KMS-11 (cell line): ENCODE measurements around the gene RTN4RL1.

Source experiments
- H2AFZ ChIP-seq: fragments of 200-600 bp; sonication (generic); 2 replicates; pipeline ENCODE4 v1.6.1; 2016; ENCODE audit warnings: antibody characterized with exemption, mixed run types, low read depth
- H3K27ac ChIP-seq: fragments of 200-600 bp; sonication (generic); 2 replicates; pipeline ENCODE4 v1.6.1; 2016; ENCODE audit warnings: mild to moderate bottlenecking, mixed run types
- H3K27me3 ChIP-seq: fragments of 200-600 bp; sonication (generic); 2 replicates; pipeline ENCODE4 v1.6.1; 2017; ENCODE audit warnings: mild to moderate bottlenecking, low read depth, mixed run types, moderate library complexity; ENCODE audit not compliant: insufficient read depth
- H3K36me3 ChIP-seq: fragments of 200-600 bp; sonication (generic); 2 replicates; pipeline ENCODE4 v1.6.1; 2017; ENCODE audit warnings: mild to moderate bottlenecking, mixed run types; ENCODE audit not compliant: insufficient read depth
- H3K4me1 ChIP-seq: fragments of 200-600 bp; sonication (generic); 2 replicates; pipeline ENCODE4 v1.6.1; 2016; ENCODE audit warnings: mild to moderate bottlenecking, low read depth, mixed run types; ENCODE audit not compliant: poor library complexity, severe bottlenecking
- H3K4me2 ChIP-seq: fragments of 200-600 bp; sonication (generic); 2 replicates; pipeline ENCODE4 v1.7.0; 2016; ENCODE audit warnings: mild to moderate bottlenecking, mixed run types
- H3K4me3 ChIP-seq: fragments of 200-600 bp; sonication (generic); IDR thresholded peaks from 2 replicates; pipeline ENCODE4 v1.6.1; 2017; ENCODE audit warnings: low read depth, low read length, mixed read lengths; ENCODE audit not compliant: insufficient read depth
- H3K79me2 ChIP-seq: fragments of 200-600 bp; sonication (generic); 2 replicates; pipeline ENCODE4 v1.6.1; 2016; ENCODE audit warnings: low read depth, mixed run types; ENCODE audit not compliant: insufficient read depth
- H3K9ac ChIP-seq: fragments of 200-600 bp; sonication (generic); 2 replicates; pipeline ENCODE4 v1.6.1; 2016; ENCODE audit warnings: mild to moderate bottlenecking, mixed run types
- H4K20me1 ChIP-seq: fragments of 200-600 bp; sonication (generic); 2 replicates; pipeline ENCODE4 v1.6.1; 2016; ENCODE audit warnings: mild to moderate bottlenecking, mixed run types; ENCODE audit not compliant: insufficient read depth
- TF ChIP-seq, protein P1 (sequence below): fragments of 200-600 bp; sonication (generic); conservative IDR thresholded peaks from 2 replicates; pipeline ENCODE4 v1.6.1; 2017; ENCODE audit warnings: low read depth, mild to moderate bottlenecking, antibody characterized with exemption, low read length, moderate library complexity, mixed read lengths

Gene RTN4RL1

DNA sequence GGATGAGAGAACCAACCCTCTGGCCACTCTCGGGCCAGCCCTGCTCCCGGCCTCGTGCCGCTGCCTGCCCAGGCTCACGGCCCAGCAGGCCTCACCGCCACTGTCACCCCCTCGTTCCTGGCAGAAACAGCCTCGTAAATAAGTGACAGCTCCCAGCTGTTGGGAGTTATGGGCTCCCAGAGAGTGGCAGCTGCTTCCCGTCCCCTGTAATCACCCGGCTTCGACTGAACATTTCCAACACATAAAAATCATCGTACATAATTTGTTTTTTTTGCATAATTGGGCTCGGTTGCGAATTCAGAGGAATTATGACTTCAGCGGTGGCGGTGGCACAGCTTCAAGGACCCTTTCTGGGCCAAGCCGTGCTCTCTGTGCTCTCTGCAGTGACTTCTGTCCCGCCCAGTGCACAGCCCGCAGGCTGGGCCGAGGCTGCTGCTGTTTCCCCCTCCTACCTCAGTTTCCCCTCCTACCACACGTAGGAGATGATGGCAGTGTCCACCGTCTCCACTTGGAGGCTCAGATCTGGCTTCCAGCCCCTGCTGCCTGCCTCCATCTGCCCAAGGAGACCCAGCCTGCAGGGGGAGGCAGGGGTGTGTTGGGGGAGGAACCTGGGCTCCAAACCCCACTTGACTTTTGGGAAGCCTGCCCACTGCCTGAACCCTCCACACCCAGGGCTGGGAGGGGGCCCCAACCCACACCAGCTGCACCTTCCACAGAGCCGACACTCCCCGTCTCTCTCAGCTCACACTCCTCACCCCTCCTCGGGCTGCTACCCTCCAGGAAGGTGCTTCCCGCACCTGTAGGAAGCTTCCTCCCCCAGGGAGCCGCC, 84.9 kb downstream of the RTN4RL1 start:
- Histone ChIP-seq H2AFZ (no peak overlapping the region), H3K9ac (no peak overlapping the region), H3K27ac (no peak overlapping the region), H3K4me1 (no peaks in the 10 kb centered on the region), H3K4me2 (no peak overlapping the region), H3K27me3 (peaks cover 20% of the 10 kb centered on the region; the same call in 1 of the 2 replicates), H4K20me1 (no peaks in the 10 kb centered on the region), H3K4me3 (no peak overlapping the region), H3K36me3 (no peaks in the 10 kb centered on the region), H3K79me2 (no peaks in the 10 kb centered on the region)
- TF ChIP-seq, protein P1, sequence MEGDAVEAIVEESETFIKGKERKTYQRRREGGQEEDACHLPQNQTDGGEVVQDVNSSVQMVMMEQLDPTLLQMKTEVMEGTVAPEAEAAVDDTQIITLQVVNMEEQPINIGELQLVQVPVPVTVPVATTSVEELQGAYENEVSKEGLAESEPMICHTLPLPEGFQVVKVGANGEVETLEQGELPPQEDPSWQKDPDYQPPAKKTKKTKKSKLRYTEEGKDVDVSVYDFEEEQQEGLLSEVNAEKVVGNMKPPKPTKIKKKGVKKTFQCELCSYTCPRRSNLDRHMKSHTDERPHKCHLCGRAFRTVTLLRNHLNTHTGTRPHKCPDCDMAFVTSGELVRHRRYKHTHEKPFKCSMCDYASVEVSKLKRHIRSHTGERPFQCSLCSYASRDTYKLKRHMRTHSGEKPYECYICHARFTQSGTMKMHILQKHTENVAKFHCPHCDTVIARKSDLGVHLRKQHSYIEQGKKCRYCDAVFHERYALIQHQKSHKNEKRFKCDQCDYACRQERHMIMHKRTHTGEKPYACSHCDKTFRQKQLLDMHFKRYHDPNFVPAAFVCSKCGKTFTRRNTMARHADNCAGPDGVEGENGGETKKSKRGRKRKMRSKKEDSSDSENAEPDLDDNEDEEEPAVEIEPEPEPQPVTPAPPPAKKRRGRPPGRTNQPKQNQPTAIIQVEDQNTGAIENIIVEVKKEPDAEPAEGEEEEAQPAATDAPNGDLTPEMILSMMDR = no peak

- no peak overlapping the region for H3K4me3 ChIP-seq
- H2AFZ ChIP-seq = no peak overlapping the region
- H3K36me3 ChIP-seq = no peaks in the 10 kb centered on the region
- no peaks in the 10 kb centered on the region for H3K4me1 ChIP-seq
- TF ChIP-seq, protein P1 = no peak
- no peak overlapping the region for H3K9ac ChIP-seq
- no peaks in the 10 kb centered on the region for H3K79me2 ChIP-seq
- H3K4me2 ChIP-seq = no peak overlapping the region
- peaks cover 37% of the 10 kb centered on the region for H3K27me3 ChIP-seq
- H3K27ac ChIP-seq = no peak overlapping the region
- no peaks in the 10 kb centered on the region for H4K20me1 ChIP-seq
These were observed 87.7 kb downstream of the RTN4RL1 start for GRCh38 chr17:1937461-1937860.

- Histone ChIP-seq H3K36me3 (no peaks in the 10 kb centered on the region), H3K27ac (no peak overlapping the region), H3K79me2 (no peaks in the 10 kb centered on the region), H4K20me1 (no peaks in the 10 kb centered on the region), H3K9ac (no peak overlapping the region), H3K4me2 (no peak overlapping the region), H3K27me3 (peaks cover 37% of the 10 kb centered on the region), H3K4me1 (no peaks in the 10 kb centered on the region), H2AFZ (no peak overlapping the region), H3K4me3 (no peak overlapping the region)
- TF ChIP-seq, protein P1 = no peak
These were observed 88.4 kb downstream of the RTN4RL1 start for GRCh38 chr17:1936766-1937165.

DNA sequence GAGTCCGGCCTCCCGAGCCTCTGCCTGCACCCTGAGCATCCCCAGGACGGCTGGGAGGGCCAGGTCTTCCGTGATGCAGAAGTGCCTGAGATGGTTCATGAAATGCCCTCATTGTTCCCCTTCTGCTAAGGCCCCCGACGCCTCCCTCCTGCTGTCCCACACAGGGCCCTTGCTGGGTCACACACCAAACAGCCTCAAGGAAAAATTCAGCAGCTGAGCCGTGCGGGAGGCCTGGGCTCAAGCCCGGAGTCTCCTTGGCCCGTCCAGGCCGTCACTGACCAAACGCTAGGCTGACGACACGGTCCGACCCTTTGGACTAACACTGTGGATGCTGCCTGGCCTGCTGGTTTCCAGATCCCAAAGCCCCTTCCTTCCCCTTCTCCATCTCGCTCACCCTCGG, 90.2 kb downstream of the RTN4RL1 start:
- Histone ChIP-seq H3K27me3 (peaks cover 46% of the 10 kb centered on the region), H3K4me3 (no peak overlapping the region), H3K79me2 (no peaks in the 10 kb centered on the region), H3K9ac (no peak overlapping the region), H2AFZ (no peak overlapping the region), H3K4me2 (no peak overlapping the region), H3K36me3 (no peaks in the 10 kb centered on the region), H3K4me1 (no peaks in the 10 kb centered on the region), H3K27ac (no peak overlapping the region), H4K20me1 (no peaks in the 10 kb centered on the region)
- TF ChIP-seq, protein P1 = no peak
